ENCODE measurements around the gene SYT9. TPM values are rescaled to one million over a fixed set of nuclear protein-coding genes. Genes with fewer than 3 reads are reported as not detected.

The SYT9 gene
- total and polyA plus RNA-seq, 10 of the 15 experiments (the other 5 are each of a cell fraction or from before 2014, with no cell fraction given), result 0.03 TPM; not detected in 9

GRCh38 chr11:7348432-7349304, 97.0 kb downstream of the SYT9 start:
- in situ Hi-C loops (cut with MboI), result no loop called here
- no peak overlapping the region for H3K27ac ChIP-seq (ENCODE audit: control insufficient read depth, insufficient read depth)
- H3K4me3 ChIP-seq, result no peak overlapping the region
- no peak for ATAC-seq
- RAD21 ChIA-PET (ENCODE audit: unreplicated experiment), result interaction anchor here (0.8 kb wide), 1 partner anchor 93 kb away, joined by 3 read pairs; no protein-coding TSS in a partner anchor
- no peak overlapping the region for H2AFZ ChIP-seq (ENCODE audit: control insufficient read depth, low read depth, low read length)
- DNase-seq (ENCODE audit: low read depth, low spot score), result no peak
- peaks cover 1 to 3% of the 10 kb centered on the region in 2 experiments; a peak in 1 of 4 replicates for H3K27me3 ChIP-seq (replicated peaks in 1 of 2; ENCODE audit: control insufficient read depth in 2 of 2, insufficient read depth in 2 of 2, low read length in 1 of 2)
- no peak overlapping the region for H3K9ac ChIP-seq (ENCODE audit: control insufficient read depth, insufficient read depth, low read length)
- intact Hi-C loops (cut with micrococcal nuclease; ENCODE audit: unreplicated experiment), result no loop called here
- POLR2A ChIA-PET, result no interaction called here
- no peaks in the 10 kb centered on the region for H3K4me1 ChIP-seq (ENCODE audit: control insufficient read depth, insufficient read depth, low read length)
- H3K4me2 ChIP-seq (ENCODE audit: control insufficient read depth, insufficient read depth), result no peak overlapping the region
- SMC1A ChIA-PET (ENCODE audit: uncharacterized antibody, unreplicated experiment), result no interaction called here
- CTCF ChIA-PET, result interaction anchor here (0.6 kb wide), 1 partner anchor 30 kb away, joined by 3 read pairs; no protein-coding TSS in a partner anchor
- no peaks in the 10 kb centered on the region for H3K36me3 ChIP-seq (ENCODE audit: control insufficient read depth in 2 of 2, insufficient read depth in 2 of 2, low read length in 1 of 2)
- no peaks in the 10 kb centered on the region for H4K20me1 ChIP-seq (ENCODE audit: control insufficient read depth, insufficient read depth)
- WGBS (ENCODE audit: insufficient coverage, insufficient replicate concordance, low lambda C conversion rate, missing lambda C conversion rate), result 35% methylated on average over 7 of the region's 8 CpGs
- no peak for FAIRE-seq
- no TSS peak for BruUV-seq (replicated peaks)
- no peaks in the 10 kb centered on the region for H3K79me2 ChIP-seq (ENCODE audit: control insufficient read depth, insufficient read depth, low read length)
- no peaks in the 10 kb centered on the region for H3K9me3 ChIP-seq (replicated peaks; ENCODE audit: control insufficient read depth, insufficient read depth, low read length)
- TF ChIP-seq CBX5 (IDR thresholded peaks at IDR 0.05; ENCODE audit: low read depth) (no peak), MEF2B (IDR thresholded peaks at IDR 0.05; ENCODE audit: partially characterized antibody, poor library complexity, severe bottlenecking) (no peak), CEBPZ (IDR thresholded peaks at IDR 0.05; ENCODE audit: low read depth, low read length) (no peak), POLR2AphosphoS2 (IDR thresholded peaks at IDR 0.05; ENCODE audit: low read depth, low read length) (no peak), STAT3 (IDR thresholded peaks at IDR 0.05; ENCODE audit: low read depth, low read length) (no peak), NFXL1 (IDR thresholded peaks at IDR 0.05; ENCODE audit: borderline replicate concordance) (no peak), ZBTB33 (IDR thresholded peaks at IDR 0.05) (no peak), HDAC6 (IDR thresholded peaks at IDR 0.05; ENCODE audit: unreplicated experiment) (no peak), REST (IDR thresholded peaks at IDR 0.05; ENCODE audit: low read depth, low read length) (no peak), EGR1 (IDR thresholded peaks at IDR 0.05; ENCODE audit: borderline replicate concordance in 1 of 2, low read depth in 2 of 2, low read length in 2 of 2) (no peak), IRF5 (IDR thresholded peaks at IDR 0.05; ENCODE audit: borderline replicate concordance) (no peak), KDM1A (IDR thresholded peaks at IDR 0.05; ENCODE audit: borderline replicate concordance) (no peak)

All from GM12878 (cell line).